ENCODE results near the gene C11orf87.

The C11orf87 gene

DNA sequence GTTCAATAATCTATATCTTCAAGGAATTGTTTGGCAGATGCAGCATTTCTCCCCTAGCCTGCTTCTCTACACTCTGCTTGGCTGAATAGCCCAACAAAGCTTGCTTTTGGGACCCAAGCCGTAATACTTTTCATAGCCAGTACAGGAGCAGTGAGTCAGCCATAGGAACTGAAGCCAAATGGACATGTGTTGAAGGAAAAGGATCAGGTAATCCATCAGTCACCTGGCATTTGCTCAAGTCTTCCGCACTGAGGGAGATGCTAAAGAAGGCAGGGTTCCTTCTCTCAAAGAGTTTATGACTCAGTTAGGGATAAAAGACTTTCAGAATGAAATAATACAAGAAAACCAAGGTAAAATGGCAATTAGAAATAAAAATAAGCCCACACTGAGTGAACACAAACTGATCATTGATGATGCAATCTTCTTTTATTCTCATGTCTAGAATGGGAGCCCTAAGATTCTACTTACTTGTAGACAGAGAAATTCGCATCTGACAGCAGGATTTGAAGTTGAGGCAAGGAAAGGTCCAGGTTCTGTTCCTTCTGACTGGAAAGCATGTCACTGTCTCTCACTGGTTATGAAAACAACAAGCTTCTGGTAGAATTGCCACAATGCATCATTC is 13.2 kb downstream of the C11orf87 start:
- H3K4me3 ChIP-seq (replicated peaks; ENCODE audit: low read depth, low read length), result no peak overlapping the region
- DNase-seq (ENCODE audit: extremely low read depth, low read depth), result no peak
- TF ChIP-seq, protein P1, sequence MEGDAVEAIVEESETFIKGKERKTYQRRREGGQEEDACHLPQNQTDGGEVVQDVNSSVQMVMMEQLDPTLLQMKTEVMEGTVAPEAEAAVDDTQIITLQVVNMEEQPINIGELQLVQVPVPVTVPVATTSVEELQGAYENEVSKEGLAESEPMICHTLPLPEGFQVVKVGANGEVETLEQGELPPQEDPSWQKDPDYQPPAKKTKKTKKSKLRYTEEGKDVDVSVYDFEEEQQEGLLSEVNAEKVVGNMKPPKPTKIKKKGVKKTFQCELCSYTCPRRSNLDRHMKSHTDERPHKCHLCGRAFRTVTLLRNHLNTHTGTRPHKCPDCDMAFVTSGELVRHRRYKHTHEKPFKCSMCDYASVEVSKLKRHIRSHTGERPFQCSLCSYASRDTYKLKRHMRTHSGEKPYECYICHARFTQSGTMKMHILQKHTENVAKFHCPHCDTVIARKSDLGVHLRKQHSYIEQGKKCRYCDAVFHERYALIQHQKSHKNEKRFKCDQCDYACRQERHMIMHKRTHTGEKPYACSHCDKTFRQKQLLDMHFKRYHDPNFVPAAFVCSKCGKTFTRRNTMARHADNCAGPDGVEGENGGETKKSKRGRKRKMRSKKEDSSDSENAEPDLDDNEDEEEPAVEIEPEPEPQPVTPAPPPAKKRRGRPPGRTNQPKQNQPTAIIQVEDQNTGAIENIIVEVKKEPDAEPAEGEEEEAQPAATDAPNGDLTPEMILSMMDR (IDR thresholded peaks at IDR 0.05; ENCODE audit: low read depth, low read length, missing control alignments), result no peak

DNA sequence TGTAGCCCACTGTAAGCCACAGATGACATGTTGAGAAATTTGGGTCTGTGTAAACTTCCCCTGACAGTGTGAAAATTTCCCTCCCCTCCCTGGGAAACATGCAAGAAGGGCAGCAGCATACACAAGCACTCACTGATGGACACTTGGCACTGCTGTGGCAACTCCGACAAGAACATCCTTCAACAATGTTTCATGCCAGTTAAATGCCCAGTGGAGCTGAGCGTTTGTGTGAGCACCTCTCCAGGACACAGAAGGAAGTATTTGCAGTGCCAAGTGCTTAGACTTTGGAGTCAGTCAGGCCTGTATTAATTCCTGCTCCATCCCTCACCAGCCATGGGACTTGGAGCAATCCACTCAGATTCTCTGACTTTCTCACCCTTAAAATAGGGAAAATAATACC is 17.7 kb downstream of the C11orf87 start:
- no peak overlapping the region for H3K4me3 ChIP-seq (replicated peaks; ENCODE audit: low read depth, low read length)
- TF ChIP-seq, protein P1 (IDR thresholded peaks at IDR 0.05; ENCODE audit: low read depth, low read length, missing control alignments), result no peak
- DNase-seq (ENCODE audit: extremely low read depth, low read depth), result no peak

DNA sequence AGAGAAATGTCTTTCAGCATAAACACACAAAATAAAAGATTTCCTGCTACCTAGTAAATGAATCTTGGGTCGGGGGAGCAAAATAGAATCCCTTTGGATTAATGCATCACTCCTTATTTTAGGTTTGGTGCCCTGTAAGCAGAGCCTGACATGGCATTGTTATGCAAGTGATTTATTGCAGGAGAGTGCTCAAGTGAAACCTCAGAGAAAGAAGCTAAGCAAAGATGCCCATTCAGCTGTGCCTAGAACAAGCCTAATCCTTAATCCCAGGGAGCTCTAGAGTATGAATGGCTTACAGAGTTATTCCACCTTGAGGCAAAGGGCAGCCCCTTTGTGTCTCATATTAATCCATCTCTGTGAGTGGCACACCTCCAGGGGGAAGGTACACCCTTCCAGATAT is 21.1 kb downstream of the C11orf87 start:
- DNase-seq (ENCODE audit: extremely low read depth, low read depth), result no peak
- TF ChIP-seq, protein P1 (IDR thresholded peaks at IDR 0.05; ENCODE audit: low read depth, low read length, missing control alignments), result no peak

DNA sequence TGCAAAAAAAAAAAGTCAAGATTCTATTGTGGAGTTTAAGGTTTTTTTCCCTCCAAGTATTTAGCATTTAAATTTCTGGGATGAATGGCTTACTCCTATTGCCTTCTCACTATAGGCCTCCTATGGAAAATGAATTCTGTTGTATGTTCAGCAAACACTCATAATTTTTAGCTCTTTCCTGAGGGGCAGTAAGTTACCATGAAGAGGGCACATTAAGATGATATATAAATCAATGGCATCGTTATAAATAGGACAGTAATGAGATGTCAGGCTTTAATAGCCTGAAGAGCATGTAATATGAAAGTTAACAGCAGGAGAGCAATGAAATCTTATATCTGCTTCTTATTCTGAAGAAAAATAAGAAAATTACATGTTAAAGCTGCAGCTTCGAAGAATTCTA is 32.9 kb downstream of the C11orf87 start:
- H3K4me3 ChIP-seq (replicated peaks; ENCODE audit: low read depth, low read length), result no peak overlapping the region
- no peak for DNase-seq (ENCODE audit: extremely low read depth, low read depth)
- TF ChIP-seq, protein P1 (IDR thresholded peaks at IDR 0.05; ENCODE audit: low read depth, low read length, missing control alignments), result no peak

More for the DNA sequence above, 21.1 kb downstream of the C11orf87 start:
- no peak overlapping the region for H3K4me3 ChIP-seq (replicated peaks; ENCODE audit: low read depth, low read length)
